G401 (cell line): ENCODE results near the gene OR10K1. TPM values are rescaled to one million over a fixed set of nuclear protein-coding genes. Genes with fewer than 3 reads are reported as not detected.

Experiments used
- DNase-seq: peaks from one replicate; pipeline ENCODE4 v3.0.0-alpha.2; 2015; ENCODE audit warnings: low spot score
- in situ Hi-C: cut with HindIII; loops from 2 replicates; pipeline ENCODE4 v1.10.0; 2016; ENCODE audit warnings: low sequenced_read_pairs, mixed read lengths
- total RNA-seq: library from RNA; depleted of rRNA; stranded (reverse); fragments of >200 nt; shearing (Covaris generic); gene quantifications from 2 replicates; pipeline ENCODE4 v1.2.3, GENCODE V29; 2014; rRNA removed

Gene OR10K1
- total RNA-seq, 1 experiment from 2014 or later = not detected

- in situ Hi-C loops = no loop called here
- peak; percentile 3 for DNase-seq
Measured at GRCh38 chr1:158509471-158510156, 48.0 kb downstream of the OR10K1 start.

GRCh38 chr1:158516966-158517365 is 55.3 kb downstream of the OR10K1 start:
- in situ Hi-C loops = no loop called here
- DNase-seq = no peak

Other genes starting within 250 kb of the OR10K1 start
- not detected in 2 replicates for gene CD1A, start 207.4 kb upstream of the OR10K1 start, total RNA-seq
- gene CD1C, start 171.9 kb upstream of the OR10K1 start, total RNA-seq = not detected in 2 replicates
- gene CD1B, start 130.3 kb upstream of the OR10K1 start, total RNA-seq = not detected in 2 replicates
- not detected in 2 replicates for gene CD1E, start 107.9 kb upstream of the OR10K1 start, total RNA-seq
- gene OR10T2, start 62.4 kb upstream of the OR10K1 start, total RNA-seq = not detected in 2 replicates
- not detected in 2 replicates for gene OR10K2, start 35.6 kb upstream of the OR10K1 start, total RNA-seq
- gene OR10R2, start 10.4 kb downstream of the OR10K1 start, total RNA-seq = not detected in 2 replicates
- not detected in 2 replicates for gene OR6Y1, start 92.6 kb downstream of the OR10K1 start, total RNA-seq
- not detected in 2 replicates for gene OR6P1, start 108.7 kb downstream of the OR10K1 start, total RNA-seq
- not detected in 2 replicates for gene OR10X1, start 118.1 kb downstream of the OR10K1 start, total RNA-seq
- gene OR10Z1, start 143.4 kb downstream of the OR10K1 start, total RNA-seq = not detected in 2 replicates
- gene SPTA1, start 224.9 kb downstream of the OR10K1 start, total RNA-seq = not detected in 2 replicates
- gene OR6K2, start 238.8 kb downstream of the OR10K1 start, total RNA-seq = not detected in 2 replicates